Measurements from ENCODE around the gene PTPRN2.
"Not testable (repeated sequence)": the region's sequence is repeated elsewhere in the genome, so short reads cannot be mapped to it uniquely, and the experiment has no call there.

Gene PTPRN2

GRCh38 chr7:158160199-158160598 lies 427.4 kb downstream of the PTPRN2 start:
- no peak overlapping the region for H3K4me3 ChIP-seq (ENCODE audit: low read depth, low read length)
- TF ChIP-seq POLR2A (IDR thresholded peaks at IDR 0.05; ENCODE audit: extremely low read depth, insufficient read length) (no peak), CTCF (IDR thresholded peaks at IDR 0.05; ENCODE audit: low read depth, low read length) (no peak), MAX (IDR thresholded peaks at IDR 0.05; ENCODE audit: low read depth, low read length) (no peak), MYC (IDR thresholded peaks at IDR 0.05; ENCODE audit: low read depth, low read length) (no peak)

GRCh38 chr7:158157460-158157859 lies 430.2 kb downstream of the PTPRN2 start:
- TF ChIP-seq MAX (IDR thresholded peaks at IDR 0.05; ENCODE audit: low read depth, low read length) = no peak
- no peak for TF ChIP-seq CTCF (IDR thresholded peaks at IDR 0.05; ENCODE audit: low read depth, low read length)
- no peak for TF ChIP-seq POLR2A (IDR thresholded peaks at IDR 0.05; ENCODE audit: extremely low read depth, insufficient read length)
- TF ChIP-seq MYC (IDR thresholded peaks at IDR 0.05; ENCODE audit: low read depth, low read length) = no peak
- no peak overlapping the region for H3K4me3 ChIP-seq (ENCODE audit: low read depth, low read length)
- DNase-seq (ENCODE audit: low read depth) = no peak

More at GRCh38 chr7:158160199-158160598, 427.4 kb downstream of the PTPRN2 start:
- DNase-seq (ENCODE audit: low read depth) = no peak

GRCh38 chr7:158151273-158151672 lies 436.4 kb downstream of the PTPRN2 start:
- not testable (repeated sequence) for DNase-seq (ENCODE audit: low read depth); H3K4me3 ChIP-seq (ENCODE audit: low read depth, low read length)

GRCh38 chr7:158150234-158150633 lies 437.4 kb downstream of the PTPRN2 start:
- DNase-seq (ENCODE audit: low read depth) = no peak
- H3K4me3 ChIP-seq (ENCODE audit: low read depth, low read length) = no peak overlapping the region
- TF ChIP-seq CTCF (IDR thresholded peaks at IDR 0.05; ENCODE audit: low read depth, low read length) (no peak), POLR2A (IDR thresholded peaks at IDR 0.05; ENCODE audit: extremely low read depth, insufficient read length) (no peak), MYC (IDR thresholded peaks at IDR 0.05; ENCODE audit: low read depth, low read length) (no peak), MAX (IDR thresholded peaks at IDR 0.05; ENCODE audit: low read depth, low read length) (no peak)

GRCh38 chr7:158147431-158147830 lies 440.2 kb downstream of the PTPRN2 start:
- not testable (repeated sequence) for H3K4me3 ChIP-seq (ENCODE audit: low read depth, low read length)
- peak; percentile 23 for DNase-seq (ENCODE audit: low read depth)

- DNase-seq (ENCODE audit: low read depth) = no peak
- no peak for TF ChIP-seq MAX (IDR thresholded peaks at IDR 0.05; ENCODE audit: low read depth, low read length)
- no peak for TF ChIP-seq POLR2A (IDR thresholded peaks at IDR 0.05; ENCODE audit: extremely low read depth, insufficient read length)
- no peak for TF ChIP-seq CTCF (IDR thresholded peaks at IDR 0.05; ENCODE audit: low read depth, low read length)
- no peak for TF ChIP-seq MYC (IDR thresholded peaks at IDR 0.05; ENCODE audit: low read depth, low read length)
- no peak overlapping the region for H3K4me3 ChIP-seq (ENCODE audit: low read depth, low read length)
These were observed 442.3 kb downstream of the PTPRN2 start for GRCh38 chr7:158145370-158145769.

- H3K4me3 ChIP-seq (ENCODE audit: low read depth, low read length) = no peak overlapping the region
- no peak for TF ChIP-seq MAX (IDR thresholded peaks at IDR 0.05; ENCODE audit: low read depth, low read length)
- TF ChIP-seq CTCF (IDR thresholded peaks at IDR 0.05; ENCODE audit: low read depth, low read length) = no peak
- TF ChIP-seq MYC (IDR thresholded peaks at IDR 0.05; ENCODE audit: low read depth, low read length) = no peak
- no peak for TF ChIP-seq POLR2A (IDR thresholded peaks at IDR 0.05; ENCODE audit: extremely low read depth, insufficient read length)
- DNase-seq (ENCODE audit: low read depth) = no peak
These were observed 444.2 kb downstream of the PTPRN2 start for GRCh38 chr7:158143196-158144120.
